T-helper 17 cell (primary cell): Measurements from ENCODE around the gene CLOCK. TPM values are rescaled to one million over a fixed set of nuclear protein-coding genes. Genes with fewer than 3 reads are reported as not detected.
A peak's percentile ranks its signal among the peaks of the same experiment; 100 is the strongest.

ENCODE experiments used
- ATAC-seq: fragments of 150-1000 bp; cut with Tn5 transposase; 2 replicates; pipeline ENCODE4 v1.10.0; 2021; ENCODE audit warnings: mild to moderate bottlenecking, moderate library complexity
- DNase-seq, 3 donors: peaks; one replicate each; pipeline versions ENCODE4 v3.0.0 to v3.0.0-alpha.2; 2020 to 2021
- H3K9me3 ChIP-seq: one replicate; pipeline ENCODE4 v1.7.0; 2013; ENCODE audit warnings: low read length, mild to moderate bottlenecking; ENCODE audit not compliant: control insufficient read depth, poor library complexity, severe bottlenecking
- H3K27ac Mint-ChIP-seq: one replicate; pipeline ENCODE4 v1.8.0; 2022; ENCODE audit warnings: mild to moderate bottlenecking, moderate library complexity, mixed read lengths
- H3K27me3 Mint-ChIP-seq: one replicate; pipeline ENCODE4 v1.8.0; 2022; ENCODE audit warnings: mixed read lengths
- H3K36me3 Mint-ChIP-seq: one replicate; pipeline ENCODE4 v1.8.0; 2022; ENCODE audit warnings: low read depth, mixed read lengths
- H3K4me1 Mint-ChIP-seq: one replicate; pipeline ENCODE4 v1.8.0; 2022; ENCODE audit warnings: mild to moderate bottlenecking, mixed read lengths
- H3K4me3 Mint-ChIP-seq: one replicate; pipeline ENCODE4 v1.8.0; 2022; ENCODE audit warnings: mild to moderate bottlenecking, moderate library complexity, mixed read lengths
- total RNA-seq, 4 donors: library from RNA in 2 of 4; stranded (reverse) in 2 of 4; gene quantifications; one replicate each; pipeline ENCODE4 v1.2.3 and lab custom pipeline; 2022 to 2026

The CLOCK gene
- total RNA-seq, 2 donors from 2014 or later = 11.6 to 15.1 TPM

DNA sequence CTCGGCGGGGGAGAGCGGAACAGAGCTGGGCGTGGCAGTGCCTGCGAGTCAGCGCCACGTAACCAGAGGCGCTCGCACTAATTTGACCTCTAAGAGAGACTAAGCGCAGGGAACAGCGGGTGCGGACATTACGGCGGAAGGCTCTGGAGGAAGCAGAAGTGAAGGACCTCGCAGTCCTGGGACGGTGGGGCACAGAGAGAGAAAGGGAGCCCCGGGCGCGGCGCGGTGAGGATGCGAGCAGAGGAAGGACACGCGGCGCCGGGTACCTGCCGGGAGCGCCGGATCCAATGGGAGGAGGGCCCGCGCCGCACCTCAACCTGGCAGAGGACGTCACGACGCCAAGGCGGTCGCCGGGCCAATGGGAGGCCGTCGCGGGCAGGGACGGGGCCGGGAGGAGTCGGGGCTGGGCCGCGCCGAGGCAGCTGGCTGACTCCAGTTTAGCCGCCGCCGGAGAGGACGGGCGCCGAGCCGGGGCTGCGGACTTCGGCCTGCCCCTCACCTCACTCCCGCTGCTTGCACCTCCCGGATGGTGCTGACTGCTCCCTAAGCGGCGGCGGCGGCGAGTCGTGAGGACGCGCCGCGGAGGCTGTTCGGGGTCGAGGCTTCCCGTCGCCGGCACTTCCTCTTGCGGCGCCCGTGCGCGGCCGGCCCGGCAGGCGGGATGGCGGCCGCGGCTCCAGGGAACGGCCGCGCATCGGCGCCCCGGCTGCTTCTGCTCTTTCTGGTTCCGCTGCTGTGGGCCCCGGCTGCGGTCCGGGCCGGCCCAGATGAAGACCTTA is 151.0 kb downstream of the CLOCK start, which contains the start of gene TMEM165:
Gene TMEM165 (plus strand): TSS at position 429 of the 779 bp plus-strand sequence. CDS start 233 bp downstream, at position 662.
- H3K27me3 Mint-ChIP-seq = no peaks in the 10 kb centered on the region
- no peaks in the 10 kb centered on the region for H3K9me3 ChIP-seq
- peaks cover 37% of the 10 kb centered on the region for H3K4me1 Mint-ChIP-seq
- H3K36me3 Mint-ChIP-seq = peaks cover 6% of the 10 kb centered on the region
- H3K4me3 Mint-ChIP-seq = peak within 1 kb of the TSS; percentile 100
- peak; percentile 95 for ATAC-seq
- H3K27ac Mint-ChIP-seq = peak within 1 kb of the TSS; percentile 97
- DNase-seq = peak; percentile 80 to 86 (median 84)

DNA sequence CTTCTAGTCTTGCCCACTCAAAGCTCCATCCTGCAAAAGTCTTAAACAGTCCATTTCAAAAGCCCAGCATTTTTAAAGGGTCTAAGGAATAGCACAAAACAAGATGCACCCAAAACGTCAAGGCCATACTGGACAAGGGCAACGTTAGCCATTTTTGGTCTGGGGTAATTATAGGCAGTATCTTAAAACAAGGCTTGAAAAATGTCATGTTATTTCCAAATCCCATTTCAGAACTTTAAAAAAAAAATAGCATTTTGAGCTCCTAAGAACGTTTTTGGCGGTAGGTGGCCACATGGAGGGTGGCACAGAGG is 151.5 kb downstream of the CLOCK start:
- no peaks in the 10 kb centered on the region for H3K27me3 Mint-ChIP-seq
- H3K36me3 Mint-ChIP-seq = peaks cover 6% of the 10 kb centered on the region
- H3K27ac Mint-ChIP-seq = peak overlapping the region; percentile 97
- H3K9me3 ChIP-seq = no peaks in the 10 kb centered on the region
- H3K4me1 Mint-ChIP-seq = peaks cover 34% of the 10 kb centered on the region
- H3K4me3 Mint-ChIP-seq = peak overlapping the region; percentile 100
- ATAC-seq = no peak
- no peak for DNase-seq

DNA sequence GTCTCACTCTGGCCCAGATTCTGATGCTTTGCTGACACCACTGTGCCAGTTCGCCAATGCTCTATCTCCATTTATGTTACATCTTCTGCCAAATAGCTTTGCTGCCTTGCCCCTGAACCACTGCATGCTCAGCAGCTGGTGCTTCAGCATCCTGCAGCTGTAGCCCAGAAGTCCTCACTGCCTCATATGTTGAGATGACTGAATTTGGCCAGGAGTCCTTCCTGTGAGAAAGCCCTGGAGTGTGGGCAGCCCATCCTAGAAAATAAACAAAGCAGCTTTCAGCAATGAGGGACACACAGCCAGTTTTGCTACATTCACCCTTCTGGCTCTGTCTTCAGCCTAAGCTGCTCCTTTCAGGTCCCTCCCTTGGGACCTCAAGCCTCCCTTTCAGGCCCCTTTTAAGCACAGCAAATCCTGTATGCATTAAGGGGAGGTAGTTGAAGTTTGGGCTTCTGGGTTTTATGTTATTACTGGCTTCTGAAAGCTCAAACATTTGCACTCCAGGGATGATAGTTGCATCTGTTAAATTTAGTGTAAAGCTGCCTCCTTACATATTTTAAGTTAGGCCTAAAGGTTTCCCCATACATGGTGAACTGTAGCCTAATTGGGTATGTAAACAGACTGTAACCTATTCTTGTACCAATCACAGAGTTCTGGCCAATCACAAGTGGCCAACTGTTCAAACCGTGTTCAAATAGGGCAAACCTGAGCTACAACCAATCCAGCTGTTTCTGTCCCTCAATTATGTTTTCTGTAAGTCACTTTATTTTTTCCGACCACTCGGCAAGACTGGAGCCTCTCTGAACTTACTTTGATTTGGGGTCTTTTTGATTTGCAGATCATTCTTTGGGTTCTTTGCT is 153.0 kb downstream of the CLOCK start:
- ATAC-seq = no peak
- Mint-ChIP-seq H3K27me3 (no peaks in the 10 kb centered on the region), H3K36me3 (peaks cover 5% of the 10 kb centered on the region), H3K27ac (no peak overlapping the region), H3K4me3 (no peak overlapping the region), H3K4me1 (peaks cover 27% of the 10 kb centered on the region)
- H3K9me3 ChIP-seq = no peaks in the 10 kb centered on the region
- no peak for DNase-seq

DNA sequence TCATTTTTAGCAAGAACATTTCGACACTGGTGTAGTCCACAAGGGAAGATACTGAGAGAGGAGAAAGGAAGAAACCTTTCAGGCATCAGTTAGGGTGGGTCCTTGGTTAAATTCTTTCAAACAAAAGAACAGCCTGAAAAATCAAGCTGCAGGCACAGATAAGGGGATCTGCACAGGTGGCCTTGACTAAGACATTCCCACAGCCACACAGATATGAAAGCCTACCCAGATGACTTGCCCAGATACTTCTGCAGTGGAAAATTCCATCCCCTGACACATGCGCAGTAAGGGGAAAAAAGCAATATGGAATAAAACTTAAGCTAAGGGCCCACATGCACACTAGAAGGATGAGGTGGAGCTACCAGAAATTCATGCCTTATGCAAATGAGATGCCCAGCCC is 159.9 kb downstream of the CLOCK start:
- Mint-ChIP-seq H3K36me3 (no peaks in the 10 kb centered on the region), H3K4me3 (no peak overlapping the region), H3K27ac (no peak overlapping the region), H3K27me3 (no peaks in the 10 kb centered on the region), H3K4me1 (peaks cover 5% of the 10 kb centered on the region)
- no peaks in the 10 kb centered on the region for H3K9me3 ChIP-seq
- ATAC-seq (no peak), DNase-seq (no peak)

GRCh38 chr4:55386073-55386472 is 160.6 kb downstream of the CLOCK start:
- H3K27ac Mint-ChIP-seq = no peak overlapping the region
- no peaks in the 10 kb centered on the region for H3K36me3 Mint-ChIP-seq
- ATAC-seq (peak; percentile 50), DNase-seq (no peak)
- no peaks in the 10 kb centered on the region for H3K27me3 Mint-ChIP-seq
- H3K9me3 ChIP-seq = no peaks in the 10 kb centered on the region
- no peak overlapping the region for H3K4me3 Mint-ChIP-seq
- peaks cover 5% of the 10 kb centered on the region for H3K4me1 Mint-ChIP-seq

DNA sequence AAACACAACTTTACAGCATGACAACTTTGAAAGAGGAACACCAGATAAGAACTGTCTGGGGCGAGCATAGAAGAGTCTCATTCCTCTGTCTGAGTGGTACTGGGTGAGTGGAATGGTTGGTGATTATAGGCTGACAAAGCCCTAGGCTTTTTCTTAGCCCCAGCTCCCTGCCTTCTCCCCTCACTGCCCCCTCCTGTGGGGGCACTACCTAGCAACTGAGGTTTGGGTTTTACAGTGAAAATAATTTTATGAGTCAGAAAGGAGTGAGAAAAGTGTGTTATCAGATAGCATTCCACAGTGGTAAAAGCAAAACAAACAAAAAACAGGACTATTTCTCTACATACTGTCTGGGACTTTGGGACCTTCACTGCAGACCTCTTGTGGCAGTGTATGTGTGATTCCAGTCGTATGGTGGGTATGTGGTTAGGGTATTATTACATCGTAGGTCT is 161.5 kb downstream of the CLOCK start:
- H3K9me3 ChIP-seq = no peaks in the 10 kb centered on the region
- no peak for DNase-seq
- Mint-ChIP-seq H3K36me3 (no peaks in the 10 kb centered on the region), H3K27me3 (no peaks in the 10 kb centered on the region), H3K27ac (no peak overlapping the region), H3K4me3 (no peak overlapping the region), H3K4me1 (peaks cover 5% of the 10 kb centered on the region)
- ATAC-seq = no peak

- Mint-ChIP-seq H3K36me3 (peaks cover 2% of the 10 kb centered on the region), H3K27me3 (peaks cover 7% of the 10 kb centered on the region), H3K4me1 (peaks cover 5% of the 10 kb centered on the region), H3K4me3 (no peak overlapping the region), H3K27ac (peak overlapping the region; percentile 16)
- ATAC-seq (no peak), DNase-seq (no peak)
- H3K9me3 ChIP-seq = no peaks in the 10 kb centered on the region
Measured at GRCh38 chr4:55382488-55383003, 164.2 kb downstream of the CLOCK start.

DNA sequence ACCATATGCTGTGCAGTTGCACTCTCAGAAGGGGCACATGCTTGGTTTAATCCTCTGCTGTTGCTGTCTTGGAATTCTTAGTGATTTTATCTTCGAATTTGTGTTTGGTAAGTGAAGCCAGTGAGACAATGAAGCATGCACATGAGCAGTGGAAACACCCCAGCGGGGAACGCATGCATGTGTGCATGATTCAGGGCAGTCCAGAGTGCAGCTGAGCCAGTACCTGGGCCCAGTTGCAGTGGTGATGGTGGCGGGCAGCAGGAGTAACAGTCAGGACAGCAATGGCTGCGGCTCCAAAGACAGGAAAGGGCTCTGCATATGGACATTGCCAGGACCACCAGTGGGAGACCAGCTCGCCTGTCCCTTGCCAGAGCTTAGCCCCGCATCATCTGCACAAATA is 165.2 kb downstream of the CLOCK start:
- no peak overlapping the region for H3K27ac Mint-ChIP-seq
- H3K4me3 Mint-ChIP-seq = no peak overlapping the region
- ATAC-seq = no peak
- H3K4me1 Mint-ChIP-seq = peaks cover 5% of the 10 kb centered on the region
- no peak for DNase-seq
- H3K36me3 Mint-ChIP-seq = peaks cover 2% of the 10 kb centered on the region
- H3K27me3 Mint-ChIP-seq = peaks cover 7% of the 10 kb centered on the region
- no peaks in the 10 kb centered on the region for H3K9me3 ChIP-seq

- DNase-seq (no peak), ATAC-seq (no peak)
- no peaks in the 10 kb centered on the region for H3K9me3 ChIP-seq
- no peak overlapping the region for H3K4me3 Mint-ChIP-seq
- peaks cover 7% of the 10 kb centered on the region for H3K27me3 Mint-ChIP-seq
- no peak overlapping the region for H3K27ac Mint-ChIP-seq
- peaks cover 2% of the 10 kb centered on the region for H3K36me3 Mint-ChIP-seq
- H3K4me1 Mint-ChIP-seq = peaks cover 2% of the 10 kb centered on the region
Measured at GRCh38 chr4:55380576-55380975, 166.1 kb downstream of the CLOCK start.

GRCh38 chr4:55378617-55379467 is 167.9 kb downstream of the CLOCK start:
- DNase-seq = no peak
- ATAC-seq = no peak
- H3K36me3 Mint-ChIP-seq = peaks cover 2% of the 10 kb centered on the region
- no peaks in the 10 kb centered on the region for H3K9me3 ChIP-seq
- H3K27me3 Mint-ChIP-seq = peaks cover 7% of the 10 kb centered on the region
- no peak overlapping the region for H3K27ac Mint-ChIP-seq
- no peaks in the 10 kb centered on the region for H3K4me1 Mint-ChIP-seq
- H3K4me3 Mint-ChIP-seq = no peak overlapping the region
